ENCODE results near the gene BMERB1.

BMERB1 gene

GRCh38 chr16:15609286-15609649, 174.9 kb downstream of the BMERB1 start:
- POLR2A ChIA-PET (ENCODE audit: low non-redundant PET): no interaction called here
- CTCF ChIA-PET: no interaction called here
- no peak overlapping the region for H3K27ac ChIP-seq
- TF ChIP-seq CTCF (conservative IDR thresholded peaks at IDR 0.05; ENCODE audit: low read depth): no peak
- no peak for DNase-seq (ENCODE audit: low spot score)

GRCh38 chr16:15610369-15610871, 176.0 kb downstream of the BMERB1 start:
- no peak overlapping the region for H3K27ac ChIP-seq
- TF ChIP-seq CTCF (conservative IDR thresholded peaks at IDR 0.05; ENCODE audit: low read depth): no peak
- ChIA-PET CTCF (no interaction called here), POLR2A (ENCODE audit: low non-redundant PET) (no interaction called here)
- DNase-seq (ENCODE audit: low spot score): no peak

GRCh38 chr16:15611610-15612009, 177.2 kb downstream of the BMERB1 start:
- TF ChIP-seq CTCF (conservative IDR thresholded peaks at IDR 0.05; ENCODE audit: low read depth): no peak
- no peak overlapping the region for H3K27ac ChIP-seq
- no peak for DNase-seq (ENCODE audit: low spot score)
- ChIA-PET POLR2A (ENCODE audit: low non-redundant PET) (no interaction called here), CTCF (no interaction called here)

- H3K27ac ChIP-seq: peak overlapping the region; percentile 58
- no peak for TF ChIP-seq CTCF (conservative IDR thresholded peaks at IDR 0.05; ENCODE audit: low read depth)
- POLR2A ChIA-PET (ENCODE audit: low non-redundant PET): no interaction called here
- CTCF ChIA-PET: no interaction called here
- peak; percentile 72 for DNase-seq (ENCODE audit: low spot score)
Measured at GRCh38 chr16:15613676-15614075, 179.3 kb downstream of the BMERB1 start.

GRCh38 chr16:15616012-15616411, 181.6 kb downstream of the BMERB1 start:
- ChIA-PET POLR2A (ENCODE audit: low non-redundant PET) (no interaction called here), CTCF (no interaction called here)
- H3K27ac ChIP-seq: no peak overlapping the region
- no peak for DNase-seq (ENCODE audit: low spot score)
- no peak for TF ChIP-seq CTCF (conservative IDR thresholded peaks at IDR 0.05; ENCODE audit: low read depth)

GRCh38 chr16:15616475-15617165, 182.2 kb downstream of the BMERB1 start:
- ChIA-PET CTCF (interaction anchor here (0.6 kb wide), 1 partner anchor 23 kb away, joined by 4 read pairs; no protein-coding TSS in a partner anchor), POLR2A (ENCODE audit: low non-redundant PET) (no interaction called here)
- H3K27ac ChIP-seq: no peak overlapping the region
- no peak for TF ChIP-seq CTCF (conservative IDR thresholded peaks at IDR 0.05; ENCODE audit: low read depth)
- DNase-seq (ENCODE audit: low spot score): no peak
